Inflammatory macrophage (primary cell): ENCODE measurements around the gene IL12RB2.

Experiments used
- DNase-seq, 2 donors: peaks; one replicate each; pipeline ENCODE4 v3.0.0-alpha.2; 2020 to 2022

The IL12RB2 gene

DNA sequence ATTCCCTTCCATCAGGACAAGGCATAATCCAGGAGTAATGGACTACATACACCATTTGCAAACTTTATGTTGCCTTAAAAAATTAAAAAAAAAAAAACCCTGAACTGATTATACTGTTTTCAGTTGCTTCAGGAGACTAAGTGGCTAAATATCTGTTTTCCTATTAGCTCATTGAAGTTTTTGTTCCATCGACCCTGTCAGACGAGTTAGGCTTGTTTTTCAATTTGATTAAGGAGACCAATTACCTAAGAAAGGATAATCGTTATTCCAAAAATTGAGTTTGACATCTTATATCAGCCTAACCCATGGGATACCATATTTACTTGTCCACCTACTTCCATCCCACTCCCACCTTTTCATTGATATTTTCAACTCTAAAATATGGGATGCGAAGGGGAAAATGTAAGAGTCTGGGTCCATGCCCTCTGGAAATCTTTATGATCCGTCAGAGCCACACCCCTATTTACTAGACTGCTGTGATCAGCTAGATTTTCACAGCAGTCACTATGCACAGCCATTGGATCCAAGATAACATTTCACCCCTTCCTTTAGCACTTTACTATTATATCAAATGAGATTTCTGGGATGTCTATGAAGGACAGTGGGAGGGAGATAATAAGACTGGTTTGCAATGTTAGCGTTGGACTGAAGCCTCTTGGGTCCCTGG, 41.0 kb downstream of the IL12RB2 start:
- DNase-seq, result no peak

DNA sequence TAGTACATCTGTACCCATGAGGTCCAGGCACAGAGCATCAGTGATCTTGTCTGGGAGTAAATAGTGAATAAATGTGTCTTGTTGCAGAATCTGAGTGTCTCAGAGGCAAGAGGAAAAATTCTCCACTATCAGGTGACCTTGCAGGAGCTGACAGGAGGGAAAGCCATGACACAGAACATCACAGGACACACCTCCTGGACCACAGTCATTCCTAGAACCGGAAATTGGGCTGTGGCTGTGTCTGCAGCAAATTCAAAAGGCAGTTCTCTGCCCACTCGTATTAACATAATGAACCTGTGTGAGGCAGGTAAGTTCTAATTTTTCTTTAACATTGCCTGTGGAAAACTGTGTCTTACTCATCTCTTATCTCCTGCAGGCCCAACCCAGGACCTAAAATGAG, 43.1 kb downstream of the IL12RB2 start:
- DNase-seq, result no peak

DNA sequence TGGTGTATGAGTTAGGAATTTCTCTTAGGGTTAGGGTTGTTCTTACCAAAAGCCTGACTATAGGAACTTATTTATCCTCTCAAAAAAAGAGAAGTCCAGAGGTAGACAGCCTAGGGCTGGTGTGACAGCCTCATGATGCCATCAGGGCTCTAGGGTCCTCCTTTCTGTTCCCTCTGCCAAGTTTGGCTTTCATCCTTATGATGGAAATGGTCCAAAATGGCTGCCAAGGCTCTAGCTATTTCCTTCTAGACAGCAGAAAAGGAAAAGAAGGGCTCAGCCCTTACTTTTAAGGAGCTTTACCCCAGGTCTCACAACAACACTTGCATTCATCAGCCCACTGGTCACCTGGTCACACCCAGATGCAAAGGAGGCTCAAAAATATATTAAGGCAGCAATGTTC, 44.5 kb downstream of the IL12RB2 start:
- DNase-seq, result no peak

DNA sequence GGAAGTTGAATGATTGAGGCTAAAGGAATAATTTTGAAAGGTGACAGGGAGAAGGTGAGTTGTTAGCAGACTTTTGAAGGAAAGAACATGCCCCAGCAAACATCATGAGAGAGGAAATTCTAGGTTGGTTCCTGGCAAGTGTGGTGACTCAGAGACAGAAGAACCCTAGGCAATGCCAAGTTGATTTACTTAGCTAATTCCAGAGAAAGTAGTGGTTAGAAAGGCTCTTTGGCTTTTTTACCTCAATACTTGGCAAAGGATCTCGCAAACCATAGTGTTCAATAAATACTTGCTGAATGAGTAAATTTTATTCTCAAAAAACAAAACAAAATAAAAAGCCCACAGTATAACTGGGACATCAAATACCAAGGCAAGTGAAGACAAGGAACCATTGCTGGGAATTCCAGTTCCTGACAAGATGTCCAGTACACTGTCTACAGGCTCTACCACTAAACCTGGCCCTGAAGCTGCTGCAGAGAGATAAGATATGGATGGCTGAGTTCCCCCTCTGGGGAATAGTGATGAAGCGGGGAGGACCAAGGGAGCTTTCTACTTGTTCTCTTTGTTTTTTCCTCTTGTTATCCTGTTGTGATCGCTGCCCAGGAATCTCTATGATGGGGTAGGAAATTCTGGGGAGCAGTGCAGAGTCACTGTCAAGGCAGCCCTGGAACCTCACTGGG, 48.2 kb downstream of the IL12RB2 start:
- DNase-seq, result no peak

DNA sequence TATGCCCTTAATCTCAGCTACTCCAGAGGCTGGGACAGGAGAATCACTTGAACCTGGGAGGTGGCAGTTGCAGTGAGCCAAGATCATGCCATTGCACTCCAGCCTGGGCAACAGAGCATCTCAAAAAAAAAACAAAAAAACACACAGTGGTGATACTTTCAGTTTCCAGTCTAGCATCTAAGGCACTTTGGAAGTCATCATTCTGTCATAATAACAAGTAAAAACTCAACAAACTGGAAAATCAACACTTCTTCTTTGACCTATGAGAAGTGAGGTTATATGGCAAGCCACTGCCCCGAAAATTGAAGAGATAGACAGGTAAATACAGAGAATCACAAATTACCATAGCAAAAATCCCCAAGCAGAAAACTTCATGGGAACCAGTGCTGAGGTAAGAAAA, 51.9 kb downstream of the IL12RB2 start:
- DNase-seq, result no peak

DNA sequence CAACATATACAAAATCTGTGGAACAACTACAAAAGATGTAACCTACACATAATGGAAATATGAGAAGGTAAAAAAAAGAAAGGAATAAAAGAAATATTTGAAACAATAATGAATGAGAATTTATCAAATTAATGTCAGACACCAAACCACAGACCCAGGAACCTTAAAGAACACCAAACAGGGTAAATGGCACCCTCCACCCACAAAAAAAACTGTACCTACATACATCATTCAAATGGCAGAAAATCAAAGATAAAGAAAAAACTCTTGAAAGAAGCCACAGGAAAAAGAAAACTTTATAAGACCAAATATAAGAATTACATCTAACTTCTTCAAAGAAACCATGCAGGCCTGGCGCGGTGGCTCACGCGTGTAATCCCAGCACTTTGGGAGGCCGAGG, 54.0 kb downstream of the IL12RB2 start:
- DNase-seq, result no peak

DNA sequence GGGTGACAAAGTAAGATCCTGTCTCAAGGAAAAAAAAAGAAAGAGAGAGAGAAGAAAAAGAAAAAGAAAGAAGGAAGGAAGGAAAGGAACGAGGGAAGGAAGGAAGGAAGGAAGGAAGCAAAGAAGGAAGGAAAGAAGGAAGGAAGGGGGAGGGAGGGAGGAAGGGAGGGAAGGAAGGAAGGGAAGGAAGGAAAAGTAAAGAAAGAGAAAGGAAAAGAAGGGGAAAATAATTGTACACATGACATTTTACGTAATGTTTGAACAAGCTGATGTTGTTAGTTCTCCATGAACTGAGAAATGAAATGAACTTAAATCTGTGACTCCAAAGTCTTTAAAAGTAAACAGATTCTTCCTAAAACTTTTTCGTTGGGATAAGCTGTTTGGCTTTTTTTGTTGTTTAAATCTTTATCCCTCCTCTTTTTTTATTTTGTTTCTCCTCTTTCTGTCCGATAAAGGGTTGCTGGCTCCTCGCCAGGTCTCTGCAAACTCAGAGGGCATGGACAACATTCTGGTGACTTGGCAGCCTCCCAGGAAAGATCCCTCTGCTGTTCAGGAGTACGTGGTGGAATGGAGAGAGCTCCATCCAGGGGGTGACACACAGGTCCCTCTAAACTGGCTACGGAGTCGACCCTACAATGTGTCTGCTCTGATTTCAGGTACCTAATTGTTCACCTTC, 59.8 kb downstream of the IL12RB2 start:
- DNase-seq, result no peak

DNA sequence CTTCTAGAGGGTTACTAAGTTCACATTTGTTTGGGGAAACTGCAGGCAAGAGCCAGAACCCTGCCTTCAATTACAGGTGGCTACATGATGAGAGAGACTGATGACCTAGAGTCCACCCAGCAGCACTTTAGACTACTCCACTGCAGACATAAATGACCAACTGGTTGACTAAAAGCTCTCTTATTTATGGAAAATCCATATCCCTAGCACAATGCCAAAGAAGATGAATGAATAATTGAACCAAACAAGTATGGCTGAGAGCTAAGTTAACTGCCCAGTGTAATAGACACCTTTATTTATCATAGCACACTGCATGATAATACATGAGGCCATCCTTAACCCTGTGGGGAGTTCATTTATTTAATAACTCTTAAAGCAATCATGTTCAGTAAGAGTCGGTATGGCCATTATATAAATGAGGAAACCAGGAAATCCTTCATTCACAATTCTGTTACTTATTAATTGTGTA, 60.4 kb downstream of the IL12RB2 start:
- DNase-seq, result no peak

DNA sequence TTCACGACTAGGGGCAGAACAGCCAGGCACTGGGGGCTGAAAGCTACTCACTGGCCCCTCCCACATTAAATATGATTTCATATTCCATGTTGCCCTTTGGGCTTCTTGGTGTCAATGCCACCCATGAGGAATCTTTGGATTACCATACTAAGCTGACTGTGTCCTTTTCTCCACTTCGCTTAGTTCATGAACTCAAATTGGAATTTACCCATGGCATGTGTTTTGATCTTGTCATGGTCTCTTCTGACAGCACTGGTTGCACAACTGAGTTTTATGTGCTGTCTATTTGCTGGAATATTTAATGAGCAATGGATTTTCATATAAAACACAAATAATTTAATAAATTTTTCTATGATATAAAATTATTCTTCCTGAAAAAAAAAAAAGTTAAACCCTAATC, 63.4 kb downstream of the IL12RB2 start:
- no peak for DNase-seq

DNA sequence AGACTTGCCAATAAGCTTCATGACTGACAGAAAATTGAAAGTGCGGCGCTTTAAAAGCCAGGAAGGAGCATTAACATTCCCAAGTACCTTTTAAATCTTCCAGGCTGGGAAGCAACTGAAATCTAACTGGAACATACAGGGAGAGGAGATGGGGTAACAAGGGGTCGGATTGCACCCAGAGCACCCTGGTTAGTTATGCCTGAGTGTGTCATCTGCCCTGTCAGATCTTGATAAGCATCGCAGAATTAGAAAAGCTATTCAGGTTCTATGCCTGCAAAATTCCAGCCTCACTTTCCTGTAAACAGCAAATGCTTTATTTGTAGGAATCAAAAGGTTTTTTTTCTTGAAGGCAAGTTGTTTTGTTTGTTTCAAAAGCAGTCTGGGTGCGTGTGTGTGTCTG, 64.0 kb downstream of the IL12RB2 start:
- no peak for DNase-seq

DNA sequence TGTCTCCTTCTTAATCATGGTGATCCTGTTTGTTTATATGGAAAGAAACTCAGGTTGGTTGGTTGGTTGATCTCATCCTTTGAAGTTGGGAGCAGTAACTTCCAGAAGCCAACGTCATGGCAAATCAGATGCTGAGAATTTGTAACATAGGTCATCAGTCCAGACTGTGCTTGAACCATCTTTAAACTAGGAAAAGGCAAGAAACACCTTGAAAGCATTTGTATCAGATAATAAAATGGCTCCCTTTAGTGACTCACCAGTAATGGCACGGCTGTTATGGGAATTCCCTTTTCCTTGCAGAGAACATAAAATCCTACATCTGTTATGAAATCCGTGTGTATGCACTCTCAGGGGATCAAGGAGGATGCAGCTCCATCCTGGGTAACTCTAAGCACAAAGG, 64.5 kb downstream of the IL12RB2 start:
- no peak for DNase-seq

DNA sequence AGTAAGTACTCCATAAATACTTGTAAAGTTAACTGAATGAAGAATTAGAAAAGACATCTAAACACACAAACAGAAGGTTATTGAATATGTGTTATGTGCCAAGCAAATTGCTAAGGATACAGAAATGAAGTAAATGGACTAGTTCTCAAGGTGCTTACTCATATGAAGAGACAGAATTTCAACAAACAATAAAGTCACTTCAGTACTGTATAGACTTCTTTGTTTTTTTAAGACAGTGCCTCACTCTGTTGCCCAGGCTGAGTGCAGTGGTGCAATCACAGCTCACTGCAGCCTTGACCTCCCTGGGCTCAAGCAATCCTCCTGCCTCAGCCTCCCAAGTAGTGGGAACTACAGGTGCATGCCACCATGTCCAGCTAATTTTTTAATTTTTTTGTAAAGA, 65.2 kb downstream of the IL12RB2 start:
- DNase-seq, result no peak

DNA sequence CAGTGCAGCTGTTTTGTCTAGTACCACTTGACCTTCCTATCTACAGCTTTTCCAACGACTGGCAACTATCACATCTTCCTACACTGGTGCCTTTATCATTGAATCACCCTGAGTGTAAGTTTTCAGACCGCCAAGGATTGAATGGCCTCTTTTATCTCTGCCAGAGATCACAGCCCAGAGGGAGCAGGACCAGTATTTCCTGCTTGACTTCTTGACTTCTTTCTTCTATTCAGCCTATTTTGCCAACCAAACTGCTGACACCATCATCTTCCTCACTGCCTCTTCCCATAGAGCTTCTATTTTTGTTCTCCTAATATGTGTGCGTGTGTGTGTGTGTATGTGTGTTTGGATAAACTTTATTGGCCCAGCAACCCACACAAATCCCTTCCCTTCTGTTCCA, 68.7 kb downstream of the IL12RB2 start:
- no peak for DNase-seq

DNA sequence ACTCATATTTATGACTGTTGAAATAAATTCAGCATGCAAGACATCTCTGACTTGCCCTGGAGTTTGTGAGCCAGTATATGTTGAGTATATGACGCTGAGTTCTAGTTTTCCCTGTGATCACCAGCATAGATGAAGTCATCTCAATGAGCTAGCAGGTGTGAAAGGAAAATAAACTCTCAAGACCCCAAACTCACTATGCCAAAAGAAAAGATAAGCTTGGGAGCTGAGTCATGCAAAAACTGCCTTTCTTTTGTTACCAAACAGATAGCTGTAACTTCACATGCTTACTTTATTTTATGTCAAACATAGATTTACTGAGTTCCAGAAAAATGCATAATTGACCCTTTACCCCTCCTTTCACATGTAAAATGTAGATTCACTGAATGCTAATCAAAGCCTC, 69.6 kb downstream of the IL12RB2 start:
- no peak for DNase-seq

DNA sequence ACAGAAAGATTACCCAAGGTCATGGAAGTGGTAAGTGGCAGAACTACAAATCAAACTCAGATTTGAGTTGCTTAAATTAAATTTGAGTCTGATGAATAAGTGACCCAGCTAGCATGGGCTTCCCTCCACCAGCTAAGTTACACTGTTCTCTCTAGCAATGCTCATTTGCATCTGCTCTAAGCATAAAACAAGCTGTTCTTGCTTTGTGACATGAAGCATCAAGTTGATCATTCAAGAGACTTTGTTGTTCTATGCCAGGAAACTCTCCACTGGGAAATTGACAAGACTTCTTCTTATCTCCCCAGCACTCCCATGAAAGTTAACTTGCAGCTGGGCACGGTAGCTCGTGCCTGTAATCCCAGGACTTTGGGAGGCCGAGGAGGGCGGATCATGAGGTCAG, 73.5 kb downstream of the IL12RB2 start:
- no peak for DNase-seq

DNA sequence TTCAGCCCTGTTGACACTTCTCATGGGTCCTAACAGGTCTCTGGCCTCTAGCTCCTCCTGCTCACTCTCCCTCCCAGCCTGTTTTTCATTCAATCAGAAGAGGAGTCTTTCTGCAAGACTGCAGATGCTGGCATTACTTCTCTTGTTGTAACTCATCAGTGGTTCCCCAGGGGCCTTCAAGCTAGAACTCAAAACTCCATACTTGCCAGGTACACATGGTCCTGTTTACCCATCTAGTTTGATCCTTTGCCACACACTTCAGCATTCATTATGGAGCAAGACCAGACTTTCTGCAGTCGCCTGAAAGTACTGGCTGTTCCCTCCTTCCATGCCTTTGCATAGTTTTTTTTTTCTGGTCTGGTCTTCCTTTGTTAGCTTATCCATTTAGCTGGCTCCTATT, 74.6 kb downstream of the IL12RB2 start:
- DNase-seq, result no peak

DNA sequence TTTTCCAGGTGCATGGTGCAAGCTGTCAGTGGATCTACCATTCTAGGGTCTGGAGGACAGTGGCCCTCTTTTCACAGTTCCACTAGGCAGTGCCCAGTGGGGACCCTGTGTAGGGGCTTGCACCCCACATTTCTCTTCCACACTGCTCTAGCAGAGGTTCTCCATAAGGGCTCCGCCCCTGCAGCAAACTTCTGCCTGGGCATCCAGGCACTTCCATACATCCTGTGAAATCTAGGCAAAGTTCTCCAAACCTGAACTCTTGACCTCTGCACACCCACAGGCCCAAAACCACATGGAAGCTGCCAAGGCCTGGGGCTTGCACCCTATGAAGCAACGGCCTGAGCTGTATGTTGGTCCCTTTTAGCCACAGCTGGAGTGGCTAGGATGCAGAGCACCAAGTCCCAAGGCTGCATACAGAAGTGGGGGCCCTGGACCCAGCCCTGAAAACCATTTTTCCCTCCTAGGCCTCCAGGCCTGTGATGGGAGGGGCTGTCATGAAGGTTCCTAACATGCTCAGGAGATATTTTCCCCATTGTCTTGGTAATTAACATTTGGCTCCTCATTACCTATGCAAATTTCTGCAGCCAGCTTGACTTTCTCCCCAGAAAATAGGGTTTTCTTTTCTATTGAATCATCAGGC, 76.4 kb downstream of the IL12RB2 start:
- DNase-seq, result no peak

DNA sequence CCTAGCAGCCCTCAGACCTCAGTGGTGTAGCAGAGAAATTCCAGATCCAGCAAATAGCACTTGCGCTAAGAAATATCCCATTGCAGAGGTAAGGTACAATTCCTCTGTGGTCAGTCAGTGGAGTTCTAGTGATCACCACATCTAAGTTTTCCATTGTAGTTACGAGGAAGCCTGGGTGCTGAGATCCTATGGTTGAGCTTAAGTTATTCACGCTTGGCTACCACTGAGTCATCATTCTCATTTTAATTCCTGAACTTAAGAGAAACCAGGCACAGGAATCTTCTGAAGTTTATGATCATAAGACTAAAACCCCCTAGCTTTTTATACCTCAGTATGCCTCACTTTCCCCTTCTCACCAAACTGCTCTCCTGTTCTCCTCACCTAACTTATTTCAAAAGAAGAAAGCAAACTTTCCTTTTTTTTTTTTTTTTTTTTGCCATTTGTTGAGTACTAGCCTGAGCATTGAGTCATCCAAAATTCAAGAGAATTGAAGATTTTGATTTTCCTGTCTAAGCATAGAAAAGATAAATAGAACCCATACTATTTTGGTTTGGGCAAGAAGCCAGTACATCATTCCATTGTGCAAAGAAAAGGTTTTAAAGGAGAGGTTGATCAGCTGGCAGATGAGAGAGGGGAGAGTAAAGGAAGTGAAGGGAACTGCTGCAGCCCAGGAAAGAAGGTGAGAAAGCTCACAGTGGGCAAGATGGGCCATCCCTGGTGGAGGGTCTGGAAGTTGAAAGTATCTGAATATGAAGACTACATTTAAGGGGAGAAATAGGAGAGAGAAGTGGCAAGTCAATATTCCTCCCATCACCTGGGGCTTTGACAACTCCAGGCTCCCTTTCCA, 82.6 kb downstream of the IL12RB2 start:
- no peak for DNase-seq

DNA sequence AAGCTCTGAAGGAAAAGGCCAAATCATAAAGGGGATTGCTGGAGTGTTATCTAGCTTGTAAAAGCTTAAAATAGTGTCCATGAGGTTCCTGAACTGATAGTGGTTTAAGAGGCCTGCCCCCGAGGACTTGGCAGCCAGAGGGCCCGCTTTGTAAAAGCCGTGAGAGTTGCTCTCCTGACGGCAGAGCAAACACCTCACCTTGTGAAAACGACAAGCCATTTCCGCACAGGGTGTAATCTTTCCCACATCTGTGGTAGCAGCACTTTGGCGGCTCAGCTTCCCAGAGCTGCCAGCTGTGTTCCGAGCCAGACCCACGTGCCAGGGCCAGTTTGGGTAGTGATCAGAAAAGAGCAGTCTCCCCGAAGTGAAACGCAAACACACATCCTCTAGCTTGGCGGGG, 85.6 kb downstream of the IL12RB2 start:
- DNase-seq, result no peak

DNA sequence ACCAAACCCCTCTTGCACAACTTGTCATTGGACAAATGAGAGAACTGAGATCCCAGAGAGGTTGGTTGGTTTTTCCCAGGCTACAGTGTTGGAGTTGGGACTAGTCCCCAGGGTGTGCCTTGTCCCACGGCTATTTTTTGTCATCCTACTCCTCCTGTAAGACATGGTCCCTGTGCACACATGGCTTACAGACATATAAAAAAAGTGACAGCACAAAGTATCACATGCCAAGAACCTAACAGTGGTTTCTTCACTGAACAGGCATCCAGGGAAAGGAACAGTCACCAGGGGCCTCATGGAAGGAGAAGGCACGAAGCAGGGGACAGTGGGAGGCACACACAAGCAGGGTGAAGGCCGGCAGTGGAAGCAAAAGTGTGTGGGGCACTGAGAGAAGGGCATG, 86.1 kb downstream of the IL12RB2 start:
- no peak for DNase-seq

DNA sequence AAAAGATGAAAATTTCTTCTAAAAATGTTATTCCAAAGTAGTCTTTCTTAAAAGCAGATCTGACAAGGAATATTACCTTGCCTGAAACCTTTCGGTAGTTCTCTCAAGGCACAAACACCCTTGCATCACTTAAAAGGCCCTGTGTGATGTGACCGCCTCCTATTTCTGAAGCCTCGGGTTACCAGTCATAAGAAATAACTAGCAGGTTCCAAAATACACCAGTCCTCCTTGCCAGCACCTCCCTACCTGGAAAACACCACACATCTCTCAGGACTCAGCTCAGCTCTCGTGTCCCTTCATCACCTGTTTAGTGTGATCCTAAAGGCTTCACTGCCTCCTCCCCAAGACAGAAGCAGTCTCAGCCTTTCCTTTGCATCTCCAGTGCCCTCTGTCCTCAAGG, 86.9 kb downstream of the IL12RB2 start:
- no peak for DNase-seq

DNA sequence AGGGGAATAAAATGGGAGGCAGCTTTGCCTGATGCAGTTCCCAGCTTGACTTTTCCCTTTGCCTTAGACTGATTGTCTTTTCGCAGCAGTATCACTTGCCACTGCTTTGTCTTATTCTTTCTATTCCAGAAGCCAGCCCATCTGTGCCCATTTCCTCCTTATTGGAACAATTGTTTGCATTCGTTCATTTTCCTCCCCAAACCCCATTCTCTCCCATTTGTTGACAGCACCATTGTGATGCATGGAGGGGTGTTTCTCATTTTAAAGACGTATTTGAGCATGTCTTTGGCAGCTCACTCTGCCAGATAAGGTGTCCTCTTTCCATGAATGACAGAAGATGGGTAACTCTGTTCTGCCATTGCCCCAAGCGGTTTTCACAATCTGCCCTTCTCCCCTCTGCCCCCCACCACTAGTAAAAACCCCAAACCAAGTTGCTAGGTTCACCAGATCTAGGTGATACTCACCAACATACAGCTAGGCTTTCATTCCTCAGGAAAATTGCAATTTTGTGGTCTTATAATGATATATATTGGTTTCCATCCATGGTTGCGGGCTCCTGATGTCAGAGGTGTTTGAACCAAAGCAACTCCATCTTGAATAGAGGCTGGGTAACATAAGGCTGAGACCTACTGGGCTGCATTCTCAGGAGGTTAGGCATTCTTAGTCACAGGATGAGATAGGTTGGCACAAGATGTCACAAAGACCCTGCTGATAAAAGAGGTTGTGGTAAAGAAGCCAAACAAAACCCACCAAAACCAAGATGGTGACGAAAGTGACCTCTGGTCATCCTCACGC, 91.7 kb downstream of the IL12RB2 start:
- no peak for DNase-seq
